NCI-H2081 (cell line): ENCODE results near the gene UBE2E2.

ENCODE experiments used
- DNase-seq, 2 experiments: peaks; one replicate each; lab custom pipeline; 2025; lab: John Stamatoyannopoulos, UW

The UBE2E2 gene

DNA sequence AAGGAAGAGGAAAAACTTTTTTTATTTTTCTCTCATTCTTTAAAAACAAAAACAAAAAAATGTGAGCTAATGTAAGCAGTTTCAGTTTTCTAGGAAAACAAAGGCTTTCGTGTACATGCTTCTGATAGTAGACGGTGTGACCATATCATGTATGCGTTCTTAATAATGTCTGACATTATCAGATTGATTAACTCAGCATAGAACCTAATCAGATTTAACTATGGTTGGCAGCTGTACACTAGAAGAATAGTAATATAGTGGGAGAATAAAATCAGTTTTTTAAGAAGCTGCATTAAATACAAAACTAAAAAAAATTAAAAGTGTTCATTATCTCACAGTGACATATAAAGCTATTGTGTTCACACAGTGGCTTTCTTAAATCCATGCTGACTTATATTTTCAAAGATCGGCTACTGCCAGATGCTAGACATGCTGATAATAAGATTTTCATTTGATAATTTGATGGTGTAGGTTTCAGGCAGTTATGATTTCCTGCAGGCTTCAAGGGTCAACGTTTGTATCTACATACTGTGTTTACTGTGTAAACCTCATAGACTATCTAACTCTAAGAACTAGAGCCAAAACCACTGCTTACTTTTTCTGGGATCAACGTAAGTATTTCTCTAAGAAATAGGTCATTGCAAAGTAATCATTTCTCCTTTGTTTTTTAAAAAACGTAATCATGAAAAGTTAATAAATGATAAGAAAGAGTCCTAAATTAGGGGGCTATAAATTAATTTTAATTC is 74.0 kb downstream of the UBE2E2 start:
- DNase-seq, result no peak

DNA sequence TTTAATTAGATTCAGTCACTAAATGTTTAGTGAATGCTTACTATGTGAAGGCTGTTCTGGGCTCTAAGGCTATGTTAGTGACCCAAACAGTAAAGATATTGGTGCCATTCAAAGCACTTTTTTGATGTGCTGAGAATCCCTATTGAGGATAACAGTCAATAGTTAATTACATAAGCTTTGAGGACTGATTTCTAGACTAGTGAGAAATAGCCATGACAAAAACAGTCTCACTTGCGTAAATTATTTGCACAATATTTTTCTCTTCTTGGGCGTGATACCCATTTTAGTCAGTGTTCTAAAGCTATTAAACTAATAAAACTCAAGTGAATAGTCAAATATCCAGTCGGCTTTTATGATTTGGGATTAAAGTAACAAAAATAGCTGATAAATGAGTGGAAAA is 74.6 kb downstream of the UBE2E2 start:
- DNase-seq, result no peak

DNA sequence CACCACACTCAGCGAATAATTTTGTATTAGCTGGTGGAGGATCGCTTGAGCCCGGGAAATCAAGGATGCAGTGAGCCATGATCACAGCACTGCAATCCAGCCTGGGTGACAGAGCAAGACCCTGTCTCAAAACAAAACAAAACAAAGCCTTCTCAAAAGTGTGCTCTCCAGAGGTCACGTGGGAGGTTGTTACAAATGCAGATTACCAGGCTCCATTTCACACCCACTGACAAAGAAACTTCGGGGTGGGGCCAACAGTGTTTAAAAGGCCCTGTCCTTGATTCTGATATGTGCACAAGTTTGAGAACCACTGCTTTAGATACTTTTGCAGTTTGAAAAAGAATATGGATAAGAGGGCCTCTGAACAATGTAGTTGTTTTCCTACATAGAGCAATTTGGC is 80.5 kb downstream of the UBE2E2 start:
- DNase-seq, result no peak

DNA sequence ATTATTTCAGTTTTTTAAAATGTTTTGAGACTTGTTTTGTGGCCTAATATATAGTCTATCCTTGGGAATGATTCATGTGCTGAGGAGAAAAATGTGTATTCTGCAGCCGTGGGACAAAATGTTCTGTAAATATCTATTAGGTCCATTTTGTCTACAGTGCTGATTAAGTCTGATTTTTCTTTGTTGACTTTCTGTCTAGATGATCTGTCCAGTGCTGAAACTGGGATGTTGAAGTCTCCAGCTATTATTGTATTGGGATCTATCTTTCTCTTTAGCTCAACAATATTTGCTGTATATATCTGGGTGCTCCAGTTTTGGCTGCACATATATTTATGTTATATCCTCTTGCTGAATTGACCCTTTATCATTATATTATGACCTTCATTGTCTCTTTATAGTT is 85.2 kb downstream of the UBE2E2 start:
- DNase-seq, result no peak

DNA sequence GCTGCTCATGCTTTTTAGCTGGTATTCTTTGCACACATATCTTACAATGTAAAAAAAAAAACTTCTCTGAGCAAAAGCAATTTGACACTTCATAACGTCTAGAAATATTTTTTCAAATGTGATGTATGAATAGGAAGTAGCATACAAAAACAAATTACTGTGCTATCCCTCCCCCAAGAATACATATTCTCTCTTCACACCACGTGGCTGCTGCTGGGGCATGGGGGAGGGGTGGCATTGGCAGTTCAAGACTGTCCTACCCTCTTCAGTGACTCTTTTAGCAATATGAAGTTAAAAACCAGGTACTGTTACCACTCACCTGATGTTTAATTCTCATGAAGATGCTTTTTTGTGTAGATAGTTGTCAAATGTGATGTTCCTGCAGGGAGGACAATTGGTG is 85.6 kb downstream of the UBE2E2 start:
- no peak for DNase-seq

DNA sequence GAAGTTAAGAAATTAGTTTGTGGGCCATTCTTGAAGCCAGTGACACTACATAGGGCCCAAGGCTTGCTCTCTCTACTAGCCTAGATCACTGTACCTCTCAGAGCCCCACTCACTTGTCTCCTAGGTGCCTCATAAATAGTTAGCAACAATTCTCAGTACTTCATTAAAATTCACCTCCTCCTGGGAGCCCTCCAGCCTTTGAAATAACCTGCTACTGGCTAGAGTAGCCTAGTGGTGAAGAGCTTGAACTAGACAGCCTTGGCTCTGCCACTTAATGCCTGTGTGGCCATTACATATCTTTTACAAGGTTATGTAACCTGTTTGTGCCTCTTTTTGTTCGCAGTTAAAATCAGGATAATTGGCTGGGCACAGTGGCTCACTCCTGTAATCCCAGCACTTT is 89.3 kb downstream of the UBE2E2 start:
- no peak for DNase-seq

DNA sequence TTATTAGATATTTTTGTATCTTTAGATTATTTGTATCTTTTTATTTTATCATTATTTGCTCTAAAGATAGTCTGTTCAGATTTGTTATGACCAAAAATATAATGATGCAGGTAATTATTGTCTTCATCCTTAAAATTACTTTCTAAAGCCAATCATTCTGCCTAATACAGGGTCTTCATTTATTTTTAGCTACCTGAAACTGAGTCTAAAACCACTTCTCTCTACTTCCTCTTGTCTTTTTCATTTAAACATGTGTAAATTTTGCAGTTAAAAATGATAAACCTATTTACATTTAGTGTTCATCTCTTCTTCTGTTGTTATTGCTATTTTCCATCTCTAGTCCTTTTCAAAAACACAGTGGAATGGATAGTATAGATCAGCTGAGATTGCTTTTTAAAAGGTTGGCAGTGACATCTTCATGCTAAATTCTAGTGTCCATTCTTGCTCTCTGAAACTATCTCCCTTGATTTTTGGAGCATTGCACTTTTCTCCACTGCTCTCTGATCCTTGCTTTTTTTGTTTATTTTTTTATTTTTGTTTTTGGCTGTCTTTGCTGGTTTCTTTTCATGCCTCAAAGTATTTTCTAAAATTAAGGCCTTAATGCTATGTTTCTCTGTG is 91.8 kb downstream of the UBE2E2 start:
- DNase-seq, result no peak

DNA sequence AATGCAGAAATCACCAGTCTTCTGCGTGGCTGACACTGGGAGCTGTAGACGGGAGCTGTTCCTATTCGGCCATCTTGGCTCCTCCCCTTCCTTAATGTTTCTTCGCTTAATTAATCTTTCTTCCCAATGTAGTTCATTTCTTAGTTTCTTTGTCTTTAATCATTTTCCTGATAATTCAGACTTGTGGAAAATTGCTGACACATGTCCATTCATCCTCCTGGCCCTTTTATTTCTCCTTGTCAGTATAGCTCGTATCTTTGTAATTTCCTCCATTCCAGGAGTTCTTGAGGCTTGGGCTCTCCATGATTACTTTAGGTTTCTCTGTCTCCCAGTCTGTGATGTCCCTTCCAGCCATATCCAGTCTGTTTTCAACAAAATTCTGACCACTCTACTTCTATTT is 98.7 kb downstream of the UBE2E2 start:
- DNase-seq, result no peak

DNA sequence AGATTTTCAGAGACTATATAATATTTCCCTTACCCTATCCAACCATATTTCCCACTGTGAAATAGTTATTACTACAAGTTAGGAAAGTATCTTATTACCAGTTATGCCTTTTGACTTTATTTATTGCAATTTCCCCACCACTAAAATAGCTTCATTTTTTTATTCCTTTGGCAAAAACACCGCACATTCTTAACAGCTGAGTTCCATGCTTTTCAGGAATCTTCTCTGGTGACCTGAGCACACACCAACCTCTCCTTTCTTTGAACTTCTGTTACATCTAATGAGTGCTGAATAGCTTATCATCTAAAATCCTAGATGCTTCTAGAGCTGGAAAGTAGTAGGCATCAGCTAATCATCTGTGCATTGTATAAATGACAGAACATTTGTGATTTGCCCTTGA is 99.1 kb downstream of the UBE2E2 start:
- no peak for DNase-seq

DNA sequence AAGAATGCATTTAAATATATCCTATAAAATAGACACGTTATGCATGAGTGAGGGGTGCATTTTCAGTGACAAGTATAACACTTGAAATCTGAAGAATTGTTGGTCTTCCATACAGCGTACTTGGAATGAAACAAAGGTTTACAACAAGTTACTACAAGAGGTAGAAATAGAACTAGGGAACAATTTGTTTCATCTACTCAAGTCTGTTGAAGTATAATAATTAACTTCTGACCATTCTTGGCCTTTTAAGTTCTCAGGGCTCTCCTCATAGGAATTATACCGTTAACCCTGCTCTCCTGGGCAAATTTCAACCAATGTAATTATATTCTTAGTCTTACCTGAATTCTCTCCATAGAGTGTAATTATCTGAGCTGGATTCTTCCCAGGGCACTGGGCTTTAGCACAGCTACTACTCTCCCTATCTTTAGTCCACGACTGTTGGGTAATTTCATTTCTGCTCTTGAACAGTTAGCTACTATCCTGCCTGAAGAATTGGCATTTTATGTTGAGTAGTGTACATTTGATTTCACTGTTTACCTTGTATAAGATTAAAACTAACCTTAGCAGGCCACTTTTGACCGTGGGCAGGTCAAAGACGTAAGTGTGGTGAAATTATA is 100.6 kb downstream of the UBE2E2 start:
- no peak for DNase-seq

DNA sequence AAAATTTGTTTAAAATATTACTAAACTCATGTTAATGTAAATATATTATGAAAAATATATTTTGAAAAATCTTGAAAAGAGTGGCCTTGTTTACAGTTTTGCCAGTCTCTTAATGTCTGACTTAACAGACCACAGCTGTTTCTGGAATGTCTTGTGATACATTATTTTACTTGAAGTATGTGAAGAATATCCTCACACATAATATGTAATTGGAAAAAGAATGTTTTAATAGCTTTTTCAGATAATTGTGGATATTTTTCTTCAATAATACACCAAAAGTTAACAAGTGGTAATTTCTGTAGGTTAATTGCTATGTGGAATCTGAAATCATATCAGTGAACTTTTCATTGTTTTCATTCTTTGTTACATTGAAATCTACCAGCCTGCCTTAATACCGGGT is 101.3 kb downstream of the UBE2E2 start:
- DNase-seq, result no peak

DNA sequence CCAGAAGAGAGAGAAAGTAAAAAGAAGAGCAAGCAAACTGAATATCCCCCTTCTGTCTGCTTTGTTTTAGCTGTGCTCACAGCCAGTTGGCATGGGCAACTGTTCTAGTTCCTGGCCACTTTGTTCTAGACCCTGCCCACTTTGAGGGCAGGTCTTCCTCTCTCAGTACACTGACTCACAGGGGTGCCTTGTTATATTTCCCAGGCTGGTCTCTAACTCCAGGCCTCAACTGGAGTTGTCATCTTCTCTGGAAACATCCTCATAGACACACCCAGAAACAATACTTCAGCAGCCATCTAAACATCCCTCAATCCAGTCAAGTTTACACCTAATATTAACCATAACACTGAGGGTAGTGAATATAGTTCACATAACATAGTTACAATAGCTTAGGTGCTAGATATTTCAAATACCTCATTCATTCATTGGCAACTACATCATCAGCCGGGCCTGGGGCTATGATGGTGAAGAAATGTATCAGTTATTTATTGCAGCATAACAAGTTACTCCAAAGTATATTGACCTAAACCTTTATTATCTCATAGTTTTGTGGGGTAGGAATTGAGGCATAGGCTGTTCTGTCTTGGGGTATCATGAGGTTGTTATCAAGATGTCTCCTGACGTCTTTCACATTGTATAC is 106.0 kb downstream of the UBE2E2 start:
- DNase-seq, result no peak

DNA sequence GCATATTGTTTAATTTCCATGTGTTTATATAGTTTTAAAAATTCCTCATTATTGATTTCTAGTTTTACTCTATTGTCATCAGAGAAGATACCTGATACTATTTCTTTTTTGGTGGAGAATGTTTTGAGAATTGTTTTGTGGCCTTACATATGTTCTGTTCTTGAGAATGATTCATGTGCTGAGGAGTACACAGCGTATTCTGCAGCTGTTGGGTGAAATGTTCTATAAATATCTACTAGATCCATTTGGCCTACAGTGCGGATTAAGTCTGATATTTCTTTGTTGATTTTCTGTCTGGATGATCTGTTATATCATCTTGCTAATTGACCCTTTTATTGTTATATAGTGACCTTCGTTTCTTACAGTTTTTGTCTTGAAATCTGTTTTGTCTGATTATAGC is 109.7 kb downstream of the UBE2E2 start:
- DNase-seq, result no peak

DNA sequence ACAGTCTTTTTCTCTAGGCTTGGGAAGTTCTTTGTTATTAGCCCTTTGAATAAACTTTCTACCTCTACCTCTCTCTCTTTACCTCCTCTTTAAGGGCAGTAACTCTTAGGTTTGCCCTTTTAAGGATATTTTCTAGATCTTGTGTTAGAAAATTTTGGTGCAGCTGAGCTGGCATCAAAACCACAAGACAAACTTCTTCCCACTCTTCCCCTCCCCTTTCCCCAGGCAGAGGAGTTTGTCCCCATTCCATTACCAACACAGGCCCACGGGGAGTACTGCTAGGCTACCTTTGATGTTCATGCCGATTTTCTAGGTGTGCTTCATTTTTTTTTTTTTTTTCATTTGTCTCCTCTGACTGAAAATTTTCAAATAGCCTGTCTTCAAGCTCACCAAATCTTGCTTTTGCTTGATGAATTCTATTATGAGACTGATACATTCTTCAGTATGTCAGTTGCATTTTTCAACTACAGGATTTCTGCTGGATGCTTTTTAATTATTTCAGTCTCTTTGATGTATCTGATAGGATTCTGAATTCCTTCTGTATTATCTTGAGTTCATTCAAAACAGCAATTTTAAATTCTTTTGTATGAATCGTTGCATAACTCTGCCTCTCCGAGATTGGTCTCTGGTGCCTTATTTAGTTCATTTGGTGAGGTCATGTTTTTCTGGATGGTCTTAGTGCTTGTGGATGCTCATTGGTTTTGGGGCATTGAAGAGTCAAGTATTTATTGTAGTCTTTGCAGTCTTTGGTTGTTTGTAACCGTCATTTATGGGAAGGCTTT is 112.0 kb downstream of the UBE2E2 start:
- no peak for DNase-seq

DNA sequence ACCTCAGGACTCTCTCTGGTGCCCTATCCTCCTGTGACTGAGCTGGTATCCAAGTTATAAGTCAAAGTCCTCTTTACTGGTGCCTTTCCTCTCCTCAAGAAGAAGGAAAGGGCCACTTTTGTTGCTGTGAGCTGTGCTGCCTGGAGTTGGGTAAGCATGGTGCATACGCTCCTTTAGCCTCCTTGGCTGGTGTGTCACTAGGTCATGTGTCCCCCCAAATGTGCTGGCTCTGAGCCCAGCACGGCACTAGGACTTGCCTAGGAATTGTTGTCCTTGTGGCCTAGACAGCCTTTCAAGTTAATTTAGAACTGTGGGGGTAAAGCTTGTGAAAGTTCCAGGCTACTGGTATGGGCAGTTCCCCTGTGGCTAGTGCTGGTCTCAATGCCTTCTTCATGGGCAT is 113.8 kb downstream of the UBE2E2 start:
- no peak for DNase-seq

DNA sequence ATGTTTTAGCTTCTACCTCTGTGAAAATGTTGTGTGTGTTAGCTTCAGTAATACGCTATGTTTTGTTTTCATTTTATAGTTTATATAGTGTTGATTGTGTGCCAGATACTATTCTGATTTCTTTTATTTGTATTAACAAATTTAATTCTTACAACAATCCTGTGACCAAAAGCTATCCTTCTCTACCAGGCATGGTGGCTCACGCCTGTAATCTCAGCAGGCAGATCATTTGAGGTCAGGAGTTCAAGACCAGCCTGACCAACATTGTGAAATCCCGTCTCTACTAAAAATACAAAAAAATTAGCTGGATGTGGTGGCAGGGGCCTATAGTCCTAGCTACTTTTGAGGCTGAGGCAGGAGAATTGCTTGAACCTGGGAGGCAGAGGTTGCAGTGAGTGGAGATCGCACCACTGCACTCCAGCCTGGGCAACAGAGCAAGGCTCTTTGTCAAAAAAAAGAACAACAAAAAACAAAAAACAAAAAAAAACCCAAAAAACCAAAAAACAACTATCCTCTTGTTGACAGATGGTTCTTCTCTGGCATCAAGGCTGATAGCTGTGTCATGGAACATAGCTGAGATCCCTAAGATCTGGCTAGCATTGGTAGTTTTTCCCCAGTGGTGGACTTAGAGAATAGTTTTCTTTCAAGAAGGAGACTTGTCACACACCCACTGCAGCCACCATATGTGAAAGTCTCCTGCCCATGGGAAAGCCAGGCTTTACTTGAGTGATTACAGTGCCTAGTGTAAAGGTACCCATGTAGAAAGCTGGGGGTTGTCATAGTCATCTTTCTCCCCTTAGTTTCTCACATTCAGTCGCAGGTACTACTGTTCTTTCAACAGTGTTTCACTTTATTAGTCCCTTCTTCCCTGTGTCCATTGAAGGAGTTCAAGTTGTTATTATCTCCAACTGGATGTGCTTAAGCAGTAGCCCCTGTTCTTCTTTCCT is 116.5 kb downstream of the UBE2E2 start:
- DNase-seq, result no peak

DNA sequence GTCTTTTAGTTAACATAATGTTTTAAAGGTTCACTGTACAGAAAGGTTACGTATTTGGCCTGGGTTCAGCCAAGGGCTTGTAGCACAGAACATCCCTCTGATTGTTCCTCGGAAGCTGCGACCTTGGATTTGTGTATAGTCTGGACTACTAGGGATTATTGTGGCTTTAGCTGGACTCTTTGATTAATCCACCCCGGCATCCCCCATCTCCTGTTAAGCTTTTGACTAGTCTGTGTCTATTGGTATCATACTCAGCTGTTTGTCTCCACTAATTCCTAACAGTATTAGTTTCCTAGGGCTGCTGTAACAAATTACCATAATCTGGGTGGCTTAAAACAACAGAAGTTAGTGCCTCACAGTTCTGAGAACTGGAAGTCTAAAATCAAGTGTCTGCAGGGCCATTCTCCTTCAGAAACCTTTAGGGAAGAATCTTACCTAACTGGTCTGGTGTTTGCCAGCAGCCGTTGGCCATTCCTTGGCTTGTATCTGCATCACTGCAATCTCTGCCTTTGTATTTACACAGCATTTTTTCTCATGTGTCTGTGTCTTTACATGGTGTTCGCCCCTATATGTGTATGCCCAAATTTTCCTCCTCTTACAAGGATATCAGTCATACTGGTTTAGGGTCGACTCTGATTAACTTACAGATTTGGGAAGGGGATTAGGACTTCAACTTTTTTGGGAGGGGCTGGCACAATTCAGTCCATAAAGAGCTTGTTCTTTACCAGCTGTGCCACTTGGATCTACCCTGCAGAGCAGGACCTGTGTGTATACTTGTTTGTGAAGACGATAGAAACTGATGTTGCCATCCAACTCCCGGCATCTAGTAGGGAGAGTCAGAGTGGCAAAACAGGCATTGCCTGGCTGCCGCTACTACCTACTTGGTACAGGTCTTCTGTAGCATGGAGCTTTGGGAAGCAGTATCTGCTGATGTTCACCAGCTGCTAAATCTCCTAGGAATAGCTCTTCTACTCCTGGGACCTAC is 117.8 kb downstream of the UBE2E2 start:
- no peak for DNase-seq

DNA sequence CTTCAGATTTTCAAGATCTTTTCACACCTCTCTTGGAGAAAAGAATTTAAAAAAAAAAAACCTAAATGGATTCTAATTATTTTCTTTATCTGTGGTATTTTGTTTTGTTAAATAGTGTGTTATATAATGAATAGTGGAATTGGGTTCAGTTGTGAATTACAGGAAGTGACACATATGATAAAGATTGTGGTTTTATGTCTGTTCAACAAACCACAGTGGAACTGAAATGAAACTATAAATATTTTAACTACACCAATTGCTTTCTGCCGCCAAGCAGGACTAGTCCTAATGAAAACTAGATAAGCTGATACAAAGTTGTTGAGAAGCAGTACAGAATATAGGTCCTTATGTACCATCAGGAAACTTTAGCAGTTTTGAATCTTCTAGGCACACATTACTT is 121.6 kb downstream of the UBE2E2 start:
- no peak for DNase-seq

DNA sequence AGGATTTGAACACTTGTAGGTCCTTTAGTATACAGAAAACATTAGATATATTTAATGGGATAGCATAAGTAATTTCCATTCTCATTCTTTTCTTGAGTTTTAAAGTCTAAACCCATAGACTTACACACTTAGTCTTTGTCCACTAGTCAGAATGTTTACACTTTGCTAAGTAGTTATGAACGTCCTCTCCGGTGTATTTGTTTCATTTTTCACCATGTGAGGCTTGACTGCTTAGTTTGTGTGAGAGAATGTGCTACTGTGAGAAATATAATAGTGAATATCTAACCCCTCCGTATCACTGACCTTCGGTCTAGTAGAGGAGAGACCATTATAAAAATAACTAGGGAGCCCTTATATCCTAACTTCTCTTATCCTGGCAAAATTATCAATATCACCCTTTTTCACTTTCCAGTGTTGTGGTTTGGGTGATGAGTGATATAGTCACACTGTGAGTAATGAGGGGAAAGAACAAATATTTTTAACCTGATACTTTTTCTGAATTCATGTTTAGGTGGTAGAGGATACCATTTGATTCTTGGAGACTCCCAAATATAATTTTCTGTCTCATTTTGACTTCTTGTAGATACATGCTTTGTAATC is 122.4 kb downstream of the UBE2E2 start:
- DNase-seq, result no peak
